T47D (cell line): Measurements from ENCODE around the gene MYD88.

Experiments used
- DNase-seq, 2 experiments: peaks; one replicate each; pipeline versions ENCODE4 v3.0.0 to v3.0.0-alpha.2; 2011 to 2012; ENCODE audit warnings: low read depth in 1 of 2, low spot score in 1 of 2
- JUND ChIP-seq: IDR thresholded peaks from 2 replicates; pipeline ENCODE4 v1.6.1; 2012; ENCODE audit warnings: low read depth
- in situ Hi-C: cut with HindIII; loops from 2 replicates; pipeline ENCODE4 v1.10.0; 2016; ENCODE audit warnings: low sequenced_read_pairs, low pct_unique_long_range_greater_than_20kb

Gene MYD88

DNA sequence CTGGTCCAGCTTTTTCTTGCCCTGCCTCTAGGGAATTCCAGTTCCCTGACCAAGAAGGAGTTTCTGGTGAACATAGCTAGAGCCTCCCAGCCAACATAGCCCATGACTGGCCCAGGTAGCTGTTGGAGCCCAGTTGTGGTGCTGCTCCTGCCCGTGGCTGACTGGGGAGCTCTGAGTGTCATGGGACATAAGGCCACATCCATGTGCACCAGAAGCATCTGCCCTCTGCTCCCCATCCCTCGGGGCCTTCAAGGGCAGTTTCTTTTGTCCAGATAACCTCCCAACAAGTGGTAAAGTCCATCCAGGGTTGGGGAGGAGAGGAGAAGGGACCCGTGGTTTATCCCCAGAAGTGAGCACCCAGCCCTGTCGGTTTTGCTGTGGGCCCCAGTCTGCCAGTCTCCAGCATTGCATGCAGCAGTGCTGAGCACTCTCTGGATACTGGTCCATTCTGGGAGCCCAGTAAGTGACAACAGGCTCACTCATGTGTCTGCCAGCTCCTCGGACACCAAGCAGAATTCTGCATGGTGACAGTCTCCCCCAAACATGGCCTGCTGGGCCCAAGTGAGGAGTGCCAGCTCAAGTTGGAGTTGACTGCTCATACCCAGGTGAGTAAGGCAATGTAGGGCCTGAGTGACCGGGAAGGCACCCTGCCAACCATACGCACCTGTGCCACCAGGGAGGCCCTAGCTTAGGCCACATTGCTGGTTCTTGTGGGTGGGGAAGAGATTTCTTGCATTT lies 30.4 kb upstream of the MYD88 start:
- in situ Hi-C loops: no loop called here
- no peak for DNase-seq
- no peak for TF ChIP-seq JUND

DNA sequence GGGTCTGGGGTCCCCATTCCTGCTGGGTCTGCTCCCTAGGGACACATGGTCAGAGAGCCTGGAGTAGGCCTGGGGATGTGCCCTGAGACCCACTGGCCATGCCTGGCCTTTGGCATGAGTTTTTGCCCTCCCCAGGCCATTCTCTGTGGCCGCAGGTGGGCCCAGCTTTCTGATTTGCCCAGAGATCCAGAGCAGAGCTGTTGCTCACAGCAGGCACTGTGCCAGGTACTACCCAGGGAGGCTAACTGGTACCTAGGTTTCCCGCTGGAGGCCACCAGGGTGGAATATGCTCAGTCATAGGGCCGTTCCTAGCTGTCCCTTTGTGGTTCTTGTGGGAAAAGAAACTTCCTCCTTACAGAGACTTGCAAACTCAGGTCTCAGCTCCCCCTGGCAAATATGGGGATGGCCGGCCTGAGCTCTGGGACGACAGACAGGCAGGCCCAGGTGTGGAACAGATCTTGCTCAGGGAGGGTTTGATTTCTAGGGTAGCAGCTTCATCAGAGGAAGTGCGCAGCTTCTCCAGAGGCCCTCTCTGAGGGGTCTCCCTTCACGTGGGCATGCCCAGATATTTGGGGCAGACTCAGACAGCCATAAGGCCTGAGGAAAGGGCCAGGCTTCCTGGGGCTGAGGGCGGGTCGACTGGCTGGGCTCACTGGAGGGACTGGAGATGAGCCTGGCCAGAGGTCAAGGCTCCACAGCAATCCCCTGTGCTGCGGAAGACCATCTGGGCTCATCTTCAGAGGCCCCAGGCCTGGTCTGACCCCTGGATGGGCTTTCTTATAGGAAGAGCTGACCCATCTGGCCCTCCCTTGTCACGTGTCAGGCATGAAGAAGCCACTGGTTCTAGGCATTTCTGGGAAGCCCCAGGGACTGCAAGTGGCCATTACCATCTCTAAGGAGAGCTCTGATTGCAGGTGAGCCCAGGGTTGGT lies 29.5 kb upstream of the MYD88 start:
- DNase-seq: no peak
- in situ Hi-C loops: no loop called here
- no peak for TF ChIP-seq JUND

DNA sequence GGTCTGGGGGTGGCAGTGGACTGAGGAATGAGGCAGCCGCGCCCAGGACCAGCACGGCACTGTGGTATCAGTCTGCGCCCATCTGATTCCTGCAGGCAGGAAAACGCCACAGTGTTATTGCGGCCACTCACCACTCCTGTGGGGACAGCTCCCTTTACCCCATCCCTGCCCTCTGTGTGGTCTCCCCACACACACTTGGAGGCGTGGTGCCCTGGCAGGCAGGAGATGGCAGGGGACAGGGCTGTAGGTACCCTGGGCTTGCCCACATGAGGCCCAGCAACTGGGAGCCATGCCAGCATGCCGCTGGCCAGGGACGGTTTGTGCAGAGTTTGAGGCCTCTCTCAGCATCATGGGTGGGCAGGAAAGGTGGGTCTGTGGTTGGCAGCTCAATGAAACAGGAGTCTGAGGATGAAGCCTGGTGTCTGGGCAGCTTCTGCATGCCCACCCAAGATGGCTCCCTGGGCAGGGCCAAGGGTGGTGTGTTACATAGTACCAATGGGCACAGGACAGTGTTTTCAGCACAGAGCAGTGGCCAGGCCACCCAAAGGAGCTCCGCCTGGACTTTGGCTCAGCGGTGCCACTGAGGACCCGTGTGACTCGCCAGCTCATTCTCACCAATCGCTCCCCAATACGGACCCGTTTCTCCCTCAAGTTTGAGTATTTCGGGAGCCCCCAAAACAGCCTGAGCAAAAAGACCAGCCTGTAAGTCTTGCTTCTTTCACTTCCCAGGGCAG lies 28.7 kb upstream of the MYD88 start:
- TF ChIP-seq JUND: no peak
- no peak for DNase-seq
- in situ Hi-C loops: no loop called here

GRCh38 chr3:38110314-38111050 lies 28.0 kb upstream of the MYD88 start:
- no peak for TF ChIP-seq JUND
- in situ Hi-C loops: no loop called here
- no peak for DNase-seq

DNA sequence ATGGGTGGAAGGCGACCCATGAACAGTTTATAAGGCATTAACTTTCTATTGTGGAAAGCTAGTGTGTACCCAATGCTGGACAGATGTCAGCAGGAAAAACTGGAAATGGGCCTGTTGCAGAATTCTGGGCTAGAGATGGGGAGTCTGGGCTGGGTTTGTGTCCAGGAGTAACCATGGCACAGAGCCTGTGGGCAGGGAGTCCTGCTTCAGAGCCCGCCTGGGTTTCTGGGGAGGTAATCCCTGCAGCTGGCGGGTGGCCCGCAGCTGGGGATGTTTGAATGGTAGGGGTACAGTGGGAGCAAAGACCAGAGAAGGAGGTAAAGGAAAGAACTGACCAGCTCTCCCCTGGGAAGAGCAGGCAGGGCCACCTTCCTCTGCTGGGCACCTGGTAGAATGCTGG lies 27.3 kb upstream of the MYD88 start:
- no peak for DNase-seq
- in situ Hi-C loops: no loop called here

GRCh38 chr3:38111696-38112377 lies 26.6 kb upstream of the MYD88 start:
- no peak for DNase-seq
- in situ Hi-C loops: no loop called here
- no peak for TF ChIP-seq JUND

More for the DNA sequence above, 27.3 kb upstream of the MYD88 start:
- no peak for TF ChIP-seq JUND

DNA sequence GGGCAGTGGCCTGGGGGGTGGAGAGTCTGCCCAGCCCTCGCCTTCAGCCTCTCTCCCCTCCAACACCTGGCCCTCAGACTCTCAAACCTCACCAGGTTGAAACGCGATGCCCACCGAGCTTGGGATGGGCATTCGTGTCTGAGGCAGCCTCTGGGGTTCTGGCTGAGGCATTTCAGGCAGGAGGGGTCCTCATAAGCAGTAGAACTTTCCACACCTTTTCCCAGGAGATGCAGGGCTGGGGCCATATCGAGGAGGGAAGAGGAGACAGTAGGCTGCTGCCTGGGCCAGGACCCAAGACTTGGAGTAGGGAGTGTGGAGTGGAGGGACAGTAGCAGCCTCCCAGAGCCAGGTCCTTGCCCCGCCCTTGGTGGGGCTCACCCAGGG lies 26.1 kb upstream of the MYD88 start:
- TF ChIP-seq JUND: no peak
- no peak for DNase-seq
- in situ Hi-C loops: no loop called here

DNA sequence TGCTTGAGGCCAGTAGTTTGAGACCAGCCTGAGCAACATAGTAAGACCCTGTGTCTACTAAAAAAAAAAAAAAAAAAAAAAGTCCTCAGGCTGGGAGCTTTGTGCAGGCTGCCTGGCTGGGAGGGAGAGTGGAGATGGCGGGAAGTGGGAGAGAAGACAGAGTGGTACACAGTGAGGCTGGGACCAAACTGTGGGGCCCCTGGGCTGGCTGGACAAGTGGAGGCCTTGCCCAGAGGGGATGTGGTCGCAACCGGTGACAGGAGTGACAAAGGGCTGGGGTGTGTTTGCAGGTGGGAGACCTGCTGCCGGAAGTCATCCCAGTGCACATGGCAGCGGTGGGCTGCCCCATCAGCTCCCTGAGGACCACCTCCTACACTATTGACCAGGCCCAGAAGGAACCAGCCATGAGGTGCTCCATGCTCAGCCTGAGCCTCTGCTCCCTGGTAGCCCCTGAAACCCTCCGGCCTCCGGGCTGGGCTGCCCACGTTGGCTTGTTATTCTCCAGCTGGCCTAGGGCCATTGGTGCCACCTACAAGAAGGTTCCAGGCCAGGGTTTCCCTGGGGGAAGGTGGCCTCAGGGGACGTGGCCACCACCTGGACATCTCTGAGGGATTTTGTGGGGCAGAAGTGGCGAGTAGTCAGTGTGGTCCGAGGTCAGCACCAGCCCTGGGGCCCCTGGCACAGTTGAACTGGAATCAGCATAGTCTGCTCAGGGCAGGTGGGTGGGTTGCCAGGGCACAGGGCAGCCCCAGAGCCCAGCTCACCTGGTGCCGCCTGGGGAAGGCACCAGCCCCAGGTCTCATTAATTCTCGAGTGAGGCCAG lies 24.2 kb upstream of the MYD88 start:
- TF ChIP-seq JUND: no peak
- in situ Hi-C loops: no loop called here
- no peak for DNase-seq

- no peak for TF ChIP-seq JUND
- in situ Hi-C loops: no loop called here
- no peak for DNase-seq
Observed at GRCh38 chr3:38114875-38115644, 23.4 kb upstream of the MYD88 start.

GRCh38 chr3:38115645-38116427 lies 22.6 kb upstream of the MYD88 start:
- TF ChIP-seq JUND: no peak
- DNase-seq: no peak
- in situ Hi-C loops: no loop called here
